K562 (cell line): ENCODE data around the gene CCNL1. TPM values are rescaled to one million over a fixed set of nuclear protein-coding genes. Genes with fewer than 3 reads are reported as not detected.

Experiments
- ATAC-seq: fragments of 200-7000 bp; cut with Tn5 transposase; 3 replicates; pipeline ENCODE4 v1.9.1; 2020; ENCODE audit warnings: moderate library complexity
- BruUV-seq: library from RNA; stranded (reverse); fragments of 400-500 nt; replicated peaks from 2 replicates; lab custom pipeline; 2021; lab: Mats Ljungman, UMichigan
- CTCF ChIA-PET: fragments of 300-600 bp; formaldehyde crosslinking; extraction: SDS; loops from one replicate; lab custom pipeline; 2021; ENCODE audit warnings: low intra/inter-chr PET ratio; lab: Yijun Ruan, JAX
- POLR2A ChIA-PET: fragments of 300-600, 350-650 bp; sonication (Branson Sonifier 250); formaldehyde crosslinking; extraction: SDS; loops from one replicate; lab custom pipeline; 2021; ENCODE audit warnings: antibody characterized with exemption, inconsistent platforms; lab: Yijun Ruan, JAX
- DNase-seq, 4 experiments: peaks; one replicate each; pipeline versions ENCODE4 v3.0.0 to v3.0.0-alpha.2; 2011 to 2018; ENCODE audit warnings: low spot score in 3 of 4, mixed read lengths in 3 of 4; ENCODE audit errors: extremely low read depth in 1 of 4
- FAIRE-seq: peaks from 2 replicates; lab custom pipeline; 2011; peaks lifted over from hg19 to GRCh38; lab: Jason Lieb, UNC
- H2AFZ ChIP-seq: 2 replicates; pipeline ENCODE4 v1.6.0; 2011; ENCODE audit warnings: low read depth, low read length, control low read depth, inconsistent platforms
- H3K27ac ChIP-seq: fragments of 200-600 bp; 3 replicates; pipeline ENCODE4 v1.8.0; 2011; ENCODE audit warnings: low read depth, mild to moderate bottlenecking, control low read depth, inconsistent platforms, low read length, moderate library complexity, mixed read lengths; ENCODE audit errors: extremely low read depth
- H3K27me3 ChIP-seq, 2 experiments: fragments of 300-600 bp in 1 of 2; 2 replicates in 1 of 2; 3 replicates in 1 of 2; pipeline versions ENCODE4 v1.6.0 to v1.8.0; 2011; ENCODE audit warnings: inconsistent platforms in 2 of 2, low read length in 2 of 2, mild to moderate bottlenecking in 1 of 2, mixed read lengths in 1 of 2, moderate library complexity in 1 of 2; ENCODE audit not compliant: control insufficient read depth in 2 of 2, insufficient read depth in 2 of 2
- H3K36me3 ChIP-seq: fragments of 300-600 bp; 3 replicates; pipeline ENCODE4 v1.8.0; 2011; ENCODE audit warnings: mild to moderate bottlenecking, low read length, inconsistent platforms; ENCODE audit not compliant: control insufficient read depth, insufficient read depth
- H3K4me1 ChIP-seq, 2 experiments: fragments of 200-600 bp in 1 of 2; replicated peaks in 1 of 2; 2 replicates in 1 of 2; 3 replicates in 1 of 2; pipeline versions ENCODE4 v1.5.1 to v1.8.0; 2011; ENCODE audit warnings: inconsistent platforms in 2 of 2, low read length in 2 of 2, mild to moderate bottlenecking in 1 of 2, mixed read lengths in 1 of 2, moderate library complexity in 1 of 2; ENCODE audit not compliant: control insufficient read depth in 2 of 2, insufficient read depth in 2 of 2
- H3K4me2 ChIP-seq: 2 replicates; pipeline ENCODE4 v1.6.1; 2011; ENCODE audit warnings: low read length, control low read depth, inconsistent platforms, mixed read lengths; ENCODE audit not compliant: insufficient read depth
- H3K4me3 ChIP-seq: fragments of 200-600 bp; sonication (generic), shearing (Covaris generic); 2 replicates; pipeline ENCODE4 v1.5.1; 2016; ENCODE audit warnings: control low read depth, inconsistent platforms
- H3K79me2 ChIP-seq: fragments of 200-600 bp; 3 replicates; pipeline ENCODE4 v1.8.0; 2011; ENCODE audit warnings: low read length, inconsistent platforms; ENCODE audit not compliant: control insufficient read depth, insufficient read depth
- H3K9ac ChIP-seq, 2 experiments: 2 replicates each; pipeline versions ENCODE4 v1.6.0 to v1.6.1; 2011; ENCODE audit warnings: low read depth in 2 of 2, low read length in 2 of 2, control low read depth in 1 of 2, inconsistent platforms in 1 of 2, mild to moderate bottlenecking in 1 of 2, mixed read lengths in 1 of 2; ENCODE audit not compliant: insufficient read depth in 1 of 2
- H3K9me1 ChIP-seq: one replicate; pipeline ENCODE4 v1.6.0; 2011; ENCODE audit warnings: inconsistent platforms, mild to moderate bottlenecking, low read length, moderate library complexity; ENCODE audit not compliant: control insufficient read depth, insufficient read depth
- H3K9me3 ChIP-seq: replicated peaks from 2 replicates; pipeline ENCODE4 v1.5.1; 2011; ENCODE audit warnings: low read depth, low read length, inconsistent platforms; ENCODE audit not compliant: control insufficient read depth, insufficient read depth
- H4K20me1 ChIP-seq: replicated peaks from 2 replicates; pipeline ENCODE4 v1.6.1; 2011; ENCODE audit warnings: low read length, inconsistent platforms, mixed read lengths; ENCODE audit not compliant: control insufficient read depth, insufficient read depth
- ATF3 ChIP-seq, 2 experiments: fragments of 450-650 bp in 1 of 2; sonication (generic) in 1 of 2; formaldehyde crosslinking in 1 of 2; IDR thresholded peaks in 1 of 2; conservative IDR thresholded peaks in 1 of 2; 2 replicates each; pipeline versions ENCODE4 v1.6.1 to v1.8.1; 2016 to 2023; ENCODE audit warnings: mild to moderate bottlenecking in 2 of 2, moderate library complexity in 2 of 2, inconsistent platforms in 1 of 2, missing genetic modification reagents in 1 of 2
- EZH2 ChIP-seq: IDR thresholded peaks from 2 replicates; pipeline ENCODE4 v1.6.1; 2012; ENCODE audit warnings: low read depth, mild to moderate bottlenecking, inconsistent platforms, low read length, borderline replicate concordance
- FOSL1 ChIP-seq: fragments of 200-800 bp; sonication (Bioruptor generic); conservative IDR thresholded peaks from 2 replicates; pipeline ENCODE4 v1.6.1; 2016; ENCODE audit warnings: missing genetic modification characterization, missing compliant biosample characterization
- HES1 ChIP-seq: fragments of 450-650 bp; IDR thresholded peaks from 2 replicates; pipeline ENCODE4 v1.6.1; 2016; ENCODE audit warnings: low read depth, mild to moderate bottlenecking, moderate library complexity
- KDM4B ChIP-seq, 2 experiments: fragments of 450-650 bp in 1 of 2; sonication (generic) in 1 of 2; IDR thresholded peaks; 2 replicates each; pipeline ENCODE4 v1.6.1; 2016 to 2017; ENCODE audit warnings: borderline replicate concordance in 2 of 2, antibody characterized with exemption in 1 of 2, low read depth in 1 of 2, mild to moderate bottlenecking in 1 of 2
- KLF6 ChIP-seq: fragments of 250-450 bp; sonication (Bioruptor Pico); IDR thresholded peaks from 2 replicates; pipeline ENCODE4 v1.4.0; 2020; ENCODE audit warnings: mild to moderate bottlenecking, moderate library complexity, borderline replicate concordance
- NR2C1 ChIP-seq, 2 experiments: fragments of 450-650 bp; IDR thresholded peaks; 2 replicates each; pipeline ENCODE4 v1.6.1; 2017; ENCODE audit warnings: mild to moderate bottlenecking in 2 of 2, antibody characterized with exemption in 1 of 2, inconsistent platforms in 1 of 2, missing compliant biosample characterization in 1 of 2, missing genetic modification characterization in 1 of 2
- PURB ChIP-seq: sonication (generic); formaldehyde crosslinking; IDR thresholded peaks from 2 replicates; pipeline ENCODE4 v1.9.0; 2021; ENCODE audit warnings: low read depth, mild to moderate bottlenecking, missing genetic modification reagents
- RBM25 ChIP-seq: fragments of 200-400 bp; formaldehyde crosslinking; IDR thresholded peaks from 2 replicates; pipeline ENCODE4 v1.6.1; 2018; ENCODE audit warnings: low read length, low read depth, moderate library complexity; ENCODE audit not compliant: severe bottlenecking
- SMAD3 ChIP-seq: fragments of 450-650 bp; formaldehyde crosslinking; conservative IDR thresholded peaks from 2 replicates; pipeline ENCODE4 v1.4.0; 2020; ENCODE audit warnings: mild to moderate bottlenecking
- SMARCA4 ChIP-seq: fragments of 450-650 bp; IDR thresholded peaks from 2 replicates; pipeline ENCODE4 v1.6.1; 2016
- SMARCA5 ChIP-seq: fragments of 450-650 bp; IDR thresholded peaks from 2 replicates; pipeline ENCODE4 v1.6.1; 2016
- SMARCC2 ChIP-seq: fragments of 450-650 bp; IDR thresholded peaks from 2 replicates; pipeline ENCODE4 v1.6.1; 2017; ENCODE audit warnings: antibody characterized with exemption, moderate library complexity, mild to moderate bottlenecking, low read depth
- ZNF12 ChIP-seq: sonication (generic); formaldehyde crosslinking; IDR thresholded peaks from 2 replicates; pipeline ENCODE4 v1.4.0; 2020; ENCODE audit warnings: mild to moderate bottlenecking, missing genetic modification reagents
- ZNF146 ChIP-seq: IDR thresholded peaks from one replicate; pipeline ENCODE4 v1.6.1; 2018; ENCODE audit warnings: missing compliant biosample characterization; ENCODE audit not compliant: unreplicated experiment
- ZNF398 ChIP-seq: fragments of 250-450 bp; sonication (Bioruptor Pico); IDR thresholded peaks from 2 replicates; pipeline ENCODE4 v1.8.0; 2021; ENCODE audit warnings: moderate library complexity, mild to moderate bottlenecking, inconsistent platforms
- ZNF699 ChIP-seq: fragments of 250-450 bp; sonication (Bioruptor Pico); IDR thresholded peaks from 2 replicates; pipeline ENCODE4 v1.8.0; 2021; ENCODE audit warnings: mild to moderate bottlenecking, moderate library complexity; ENCODE audit not compliant: insufficient replicate concordance
- WGBS: fragments of 100-300 bp; shearing (Covaris generic); methylation state at CpG from one replicate; pipeline ENCODE4 v1.1.6; 2016; ENCODE audit warnings: low coverage, mixed read lengths; ENCODE audit not compliant: insufficient coverage; ENCODE audit errors: missing lambda C conversion rate; 5-methylcytosine and 5-hydroxymethylcytosine counted together
- in situ Hi-C: fragments of 300-500 bp; cut with MboI; formaldehyde crosslinking; loops from 4 replicates; pipeline ENCODE4 v1.15.0; 2018; ENCODE audit warnings: inconsistent platforms, mixed read lengths
- intact Hi-C: fragments of 100-400 bp; cut with micrococcal nuclease; formaldehyde crosslinking; loops from 2 replicates; pipeline ENCODE4 v1.14.2; 2022
- polyA plus RNA-seq, 8 experiments: library from polyadenylated mRNA; depleted of rRNA in 4 of 8; stranded (reverse) in 5 of 8; unstranded in 3 of 8; fragments of >200 nt; fragmentation: Nextera tagmentation in 2 of 8; fragmentation: Illumina TruSeq in 1 of 8; extraction: Ambion mirVana in 2 of 8; extraction: Trizol in 1 of 8; gene quantifications; 2 replicates each; pipeline versions ENCODE4 v1.2.1 to v1.2.3, GENCODE V29; 2011 to 2014; ENCODE audit warnings: inconsistent platforms in 1 of 8, missing spikeins in 1 of 8
- total RNA-seq, 7 experiments: library from RNA; depleted of rRNA in 6 of 7; stranded (reverse); fragments of >200 nt in 6 of 7; fragmentation: Illumina TruSeq in 2 of 7; extraction: Trizol in 2 of 7; gene quantifications; 2 replicates each; pipeline versions ENCODE4 v1.2.1 to v1.2.3, GENCODE V29; 2011 to 2021; ENCODE audit warnings: low replicate concordance in 1 of 7

Gene CCNL1
- total and polyA plus RNA-seq, 9 of the 15 experiments (the other 6 are each of a cell fraction or from before 2014, with no cell fraction given), result 16.1 to 186 (median 132) TPM

- TF ChIP-seq ZNF146 (CRISPR knock-in tag), result no peak
- no peak for TF ChIP-seq FOSL1 (tag)
- TF ChIP-seq, all 486 proteins: peak for 0
Measured at GRCh38 chr3:157180262-157180661, 20.3 kb upstream of the CCNL1 start (continued).

- in situ Hi-C loops, result no loop called here
- Histone ChIP-seq H3K79me2 (peaks cover 27% of the 10 kb centered on the region), H4K20me1 (no peaks in the 10 kb centered on the region), H3K27ac (no peak overlapping the region), H3K4me1 (peaks cover 0 to 7% of the 10 kb centered on the region in 2 experiments; a peak in 3 of 5 replicates), H3K9ac (no peak overlapping the region), H3K9me1 (no peaks in the 10 kb centered on the region), H3K4me2 (no peak overlapping the region), H2AFZ (no peak overlapping the region), H3K4me3 (no peak overlapping the region), H3K9me3 (no peaks in the 10 kb centered on the region), H3K36me3 (no peaks in the 10 kb centered on the region; the same call in 2 of the 3 replicates), H3K27me3 (no peaks in the 10 kb centered on the region)
- ChIA-PET POLR2A (no interaction called here), CTCF (no interaction called here)
- WGBS, result 90% methylated on average over 15 of the region's 27 CpGs
- FAIRE-seq, result no peak
- intact Hi-C loops, result no loop called here
- DNase-seq, result no peak
- ATAC-seq, result no peak
- BruUV-seq, result no TSS peak
- TF ChIP-seq NR2C1 (IDR thresholded peaks at IDR 0.05) (no peak), NR2C1 (tag; IDR thresholded peaks at IDR 0.05) (no peak), SMARCA4 (no peak), PURB (CRISPR knock-in tag) (no peak), SMAD3 (CRISPR knock-in tag) (no peak), HES1 (no peak), RBM25 (no peak), ZNF12 (CRISPR knock-in tag) (no peak), KLF6 (CRISPR knock-in tag) (no peak), SMARCC2 (no peak), ZNF699 (CRISPR knock-in tag) (no peak), KDM4B (IDR thresholded peaks at IDR 0.05; ENCODE audit: borderline replicate concordance in 2 of 2, low read depth in 1 of 2) (no peak), SMARCA5 (no peak), ZNF398 (CRISPR knock-in tag) (no peak), ATF3 (IDR thresholded peaks at IDR 0.05) (no peak), ATF3 (CRISPR knock-in tag; conservative IDR thresholded peaks at IDR 0.05) (no peak), EZH2 (no peak)
Measured at GRCh38 chr3:157179365-157179803, 19.4 kb upstream of the CCNL1 start.
